ENCODE results near the gene DMTF1.

DNA sequence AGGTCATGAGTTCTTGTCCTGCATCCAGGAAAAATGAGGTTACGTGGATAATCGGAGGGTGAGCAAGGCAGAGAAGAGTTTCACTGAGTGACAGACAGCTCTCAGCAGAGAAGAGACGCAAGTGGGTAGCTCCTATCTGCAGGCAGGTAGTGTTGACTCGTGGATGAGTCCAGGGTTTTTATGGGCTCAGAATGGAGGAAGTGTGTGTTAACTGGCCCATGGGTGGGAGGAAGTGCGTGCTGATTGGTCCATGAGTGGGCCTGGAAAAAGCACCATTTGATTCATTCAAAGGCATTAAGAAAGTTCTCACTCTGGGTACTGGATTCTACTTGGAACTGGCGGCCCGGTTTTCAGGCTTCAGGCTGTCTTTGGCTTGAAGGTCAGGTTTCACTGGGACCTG lies 4.8 kb upstream of the DMTF1 start:
- TF ChIP-seq CTCF (IDR thresholded peaks at IDR 0.05 in 2 of 3, conservative IDR thresholded peaks at IDR 0.05 in 1 of 3; ENCODE audit: control insufficient read depth in 2 of 3, extremely low read depth in 1 of 3, insufficient read depth in 1 of 3, low read depth in 3 of 3, low read length in 3 of 3) (no peak), HDAC6 (IDR thresholded peaks at IDR 0.05; ENCODE audit: unreplicated experiment) (no peak), NR2C1 (IDR thresholded peaks at IDR 0.05) (no peak)
- TF ChIP-seq, protein P1, sequence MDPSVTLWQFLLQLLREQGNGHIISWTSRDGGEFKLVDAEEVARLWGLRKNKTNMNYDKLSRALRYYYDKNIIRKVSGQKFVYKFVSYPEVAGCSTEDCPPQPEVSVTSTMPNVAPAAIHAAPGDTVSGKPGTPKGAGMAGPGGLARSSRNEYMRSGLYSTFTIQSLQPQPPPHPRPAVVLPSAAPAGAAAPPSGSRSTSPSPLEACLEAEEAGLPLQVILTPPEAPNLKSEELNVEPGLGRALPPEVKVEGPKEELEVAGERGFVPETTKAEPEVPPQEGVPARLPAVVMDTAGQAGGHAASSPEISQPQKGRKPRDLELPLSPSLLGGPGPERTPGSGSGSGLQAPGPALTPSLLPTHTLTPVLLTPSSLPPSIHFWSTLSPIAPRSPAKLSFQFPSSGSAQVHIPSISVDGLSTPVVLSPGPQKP (IDR thresholded peaks at IDR 0.05; ENCODE audit: low read depth, low read length): no peak

All from GM12878 (cell line).